SK-N-SH treated with all-trans-retinoic acid at 6 μM for 48 hours (cell line): ENCODE data around the gene KCTD13.
"Not testable (repeated sequence)": the region's sequence is repeated elsewhere in the genome, so short reads cannot be mapped to it uniquely, and the experiment has no call there.

Experiments
- ATAC-seq: fragments of 200-7000 bp; cut with Tn5 transposase; 3 replicates; pipeline ENCODE4 v1.9.1; 2020; ENCODE audit warnings: mild to moderate bottlenecking, moderate library complexity
- ARNTL ChIP-seq: fragments of 450-650 bp; formaldehyde crosslinking; IDR thresholded peaks from 2 replicates; pipeline ENCODE4 v1.5.0; 2020; ENCODE audit warnings: low read depth, mild to moderate bottlenecking, moderate library complexity, borderline replicate concordance
- BACH2 ChIP-seq: fragments of 250-450 bp; sonication (Bioruptor Pico); IDR thresholded peaks from 2 replicates; pipeline ENCODE4 v1.9.0; 2021; ENCODE audit warnings: mild to moderate bottlenecking, borderline replicate concordance
- CREB5 ChIP-seq: fragments of 250-450 bp; sonication (Bioruptor Pico); IDR thresholded peaks from 2 replicates; pipeline ENCODE4 v1.5.1; 2020; ENCODE audit warnings: low read depth, mild to moderate bottlenecking, moderate library complexity
- CSDC2 ChIP-seq: fragments of 250-450 bp; sonication (Bioruptor Pico); IDR thresholded peaks from 2 replicates; pipeline ENCODE4 v1.5.0; 2020; ENCODE audit warnings: mild to moderate bottlenecking, moderate library complexity
- ESRRG ChIP-seq: fragments of 250-450 bp; sonication (Bioruptor Pico); IDR thresholded peaks from 2 replicates; pipeline ENCODE4 v1.6.1; 2021; ENCODE audit warnings: mild to moderate bottlenecking
- GLIS3 ChIP-seq: fragments of 250-450 bp; sonication (Bioruptor Pico); IDR thresholded peaks from 2 replicates; pipeline ENCODE4 v1.5.0; 2020; ENCODE audit warnings: mild to moderate bottlenecking, moderate library complexity
- ISL1 ChIP-seq: fragments of 250-450 bp; sonication (Bioruptor Pico); IDR thresholded peaks from 2 replicates; pipeline ENCODE4 v2.1.2; 2022; ENCODE audit warnings: mild to moderate bottlenecking, moderate library complexity
- OSR1 ChIP-seq: fragments of 250-450 bp; sonication (Bioruptor Pico); IDR thresholded peaks from 2 replicates; pipeline ENCODE4 v1.8.0; 2022; ENCODE audit warnings: moderate library complexity, mild to moderate bottlenecking, inconsistent platforms
- PATZ1 ChIP-seq: fragments of 250-450 bp; sonication (Bioruptor Pico); IDR thresholded peaks from 2 replicates; pipeline ENCODE4 v1.8.0; 2020; ENCODE audit warnings: mild to moderate bottlenecking, moderate library complexity, borderline replicate concordance
- PPARA ChIP-seq: fragments of 250-450 bp; sonication (Bioruptor Pico); IDR thresholded peaks from 2 replicates; pipeline ENCODE4 v1.5.0; 2020; ENCODE audit warnings: mild to moderate bottlenecking, borderline replicate concordance
- RARB ChIP-seq: fragments of 250-450 bp; sonication (Bioruptor Pico); IDR thresholded peaks from 2 replicates; pipeline ENCODE4 v1.8.0; 2021; ENCODE audit warnings: mild to moderate bottlenecking, moderate library complexity
- SNAI2 ChIP-seq: fragments of 250-450 bp; sonication (Bioruptor Pico); IDR thresholded peaks from 2 replicates; pipeline ENCODE4 v1.5.0; 2020; ENCODE audit warnings: mild to moderate bottlenecking, moderate library complexity
- TCF4 ChIP-seq: fragments of 250-450 bp; sonication (Bioruptor Pico); IDR thresholded peaks from 2 replicates; pipeline ENCODE4 v1.8.0; 2021; ENCODE audit warnings: mild to moderate bottlenecking, moderate library complexity, borderline replicate concordance
- TOX ChIP-seq: fragments of 250-450 bp; sonication (Bioruptor Pico); IDR thresholded peaks from 2 replicates; pipeline ENCODE4 v1.8.0; 2021; ENCODE audit warnings: mild to moderate bottlenecking, moderate library complexity, borderline replicate concordance
- TSHZ2 ChIP-seq: fragments of 250-450 bp; sonication (Bioruptor Pico); IDR thresholded peaks from 2 replicates; pipeline ENCODE4 v1.5.0; 2020; ENCODE audit warnings: mild to moderate bottlenecking, moderate library complexity
- ZC3H10 ChIP-seq: fragments of 250-450 bp; sonication (Bioruptor Pico); IDR thresholded peaks from 2 replicates; pipeline ENCODE4 v1.5.1; 2021; ENCODE audit warnings: mild to moderate bottlenecking, moderate library complexity
- ZFP3 ChIP-seq: fragments of 250-450 bp; sonication (Bioruptor Pico); IDR thresholded peaks from 2 replicates; pipeline ENCODE4 v1.5.0; 2020; ENCODE audit warnings: mild to moderate bottlenecking, moderate library complexity
- ZFP30 ChIP-seq: fragments of 450-650 bp; formaldehyde crosslinking; IDR thresholded peaks from 2 replicates; pipeline ENCODE4 v1.5.0; 2022; ENCODE audit warnings: mild to moderate bottlenecking, moderate library complexity
- ZNF565 ChIP-seq: fragments of 450-650 bp; formaldehyde crosslinking; conservative IDR thresholded peaks from 2 replicates; pipeline ENCODE4 v1.5.0; 2020; ENCODE audit warnings: low read depth, mild to moderate bottlenecking, moderate library complexity
- ZNF70 ChIP-seq: fragments of 450-650 bp; formaldehyde crosslinking; IDR thresholded peaks from 2 replicates; pipeline ENCODE4 v1.5.0; 2020; ENCODE audit warnings: mild to moderate bottlenecking, moderate library complexity
- ZNF8 ChIP-seq: fragments of 450-650 bp; formaldehyde crosslinking; IDR thresholded peaks from 2 replicates; pipeline ENCODE4 v1.5.0; 2020; ENCODE audit warnings: mild to moderate bottlenecking, moderate library complexity
- TF ChIP-seq, protein P1 (sequence below): fragments of 250-450 bp; sonication (Bioruptor Pico); IDR thresholded peaks from 2 replicates; pipeline ENCODE4 v1.8.0; 2021; ENCODE audit warnings: low read depth, mild to moderate bottlenecking, moderate library complexity, borderline replicate concordance

KCTD13 gene

GRCh38 chr16:29959821-29960220, 33.8 kb upstream of the KCTD13 start:
- peak; percentile 64; the same call in 1 of the 2 replicates for TF ChIP-seq ZFP3 (CRISPR knock-in tag)
- not testable (repeated sequence) for ATAC-seq

- TF ChIP-seq PPARA (CRISPR knock-in tag) (no peak), TOX (CRISPR knock-in tag) (no peak), ZNF70 (CRISPR knock-in tag) (no peak), ZNF8 (no peak), ZFP30 (CRISPR knock-in tag) (no peak), PATZ1 (no peak), ZC3H10 (CRISPR knock-in tag) (no peak), OSR1 (no peak), CSDC2 (CRISPR knock-in tag) (no peak), GLIS3 (CRISPR knock-in tag) (no peak)
- TF ChIP-seq, protein P1, sequence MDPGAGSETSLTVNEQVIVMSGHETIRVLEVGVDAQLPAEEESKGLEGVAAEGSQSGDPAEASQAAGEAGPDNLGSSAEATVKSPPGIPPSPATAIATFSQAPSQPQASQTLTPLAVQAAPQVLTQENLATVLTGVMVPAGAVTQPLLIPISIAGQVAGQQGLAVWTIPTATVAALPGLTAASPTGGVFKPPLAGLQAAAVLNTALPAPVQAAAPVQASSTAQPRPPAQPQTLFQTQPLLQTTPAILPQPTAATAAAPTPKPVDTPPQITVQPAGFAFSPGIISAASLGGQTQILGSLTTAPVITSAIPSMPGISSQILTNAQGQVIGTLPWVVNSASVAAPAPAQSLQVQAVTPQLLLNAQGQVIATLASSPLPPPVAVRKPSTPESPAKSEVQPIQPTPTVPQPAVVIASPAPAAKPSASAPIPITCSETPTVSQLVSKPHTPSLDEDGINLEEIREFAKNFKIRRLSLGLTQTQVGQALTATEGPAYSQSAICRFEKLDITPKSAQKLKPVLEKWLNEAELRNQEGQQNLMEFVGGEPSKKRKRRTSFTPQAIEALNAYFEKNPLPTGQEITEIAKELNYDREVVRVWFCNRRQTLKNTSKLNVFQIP = no peak
- ATAC-seq = no peak
Observed at GRCh38 chr16:29959293-29959692, 33.3 kb upstream of the KCTD13 start.

- TF ChIP-seq ZFP3 (CRISPR knock-in tag) = no peak
- TF ChIP-seq PPARA (CRISPR knock-in tag) = no peak
- no peak for TF ChIP-seq TCF4 (CRISPR knock-in tag)
Observed at GRCh38 chr16:29958756-29959155, 32.7 kb upstream of the KCTD13 start.

GRCh38 chr16:29951625-29952365, 25.8 kb upstream of the KCTD13 start:
- no peak for TF ChIP-seq TOX (CRISPR knock-in tag)
- no peak for TF ChIP-seq SNAI2 (CRISPR knock-in tag)
- no peak for TF ChIP-seq PPARA (CRISPR knock-in tag)
- TF ChIP-seq ISL1 (CRISPR knock-in tag) = no peak
- TF ChIP-seq, protein P1 = no peak
- TF ChIP-seq GLIS3 (CRISPR knock-in tag) = no peak
- no peak for TF ChIP-seq CSDC2 (CRISPR knock-in tag)
- no peak for TF ChIP-seq OSR1
- TF ChIP-seq ZFP30 (CRISPR knock-in tag) = no peak
- TF ChIP-seq ZNF70 (CRISPR knock-in tag) = no peak
- no peak for TF ChIP-seq ZFP3 (CRISPR knock-in tag)
- no peak for TF ChIP-seq ZNF565 (CRISPR knock-in tag)

More at GRCh38 chr16:29958756-29959155, 32.7 kb upstream of the KCTD13 start:
- no peak for ATAC-seq

DNA sequence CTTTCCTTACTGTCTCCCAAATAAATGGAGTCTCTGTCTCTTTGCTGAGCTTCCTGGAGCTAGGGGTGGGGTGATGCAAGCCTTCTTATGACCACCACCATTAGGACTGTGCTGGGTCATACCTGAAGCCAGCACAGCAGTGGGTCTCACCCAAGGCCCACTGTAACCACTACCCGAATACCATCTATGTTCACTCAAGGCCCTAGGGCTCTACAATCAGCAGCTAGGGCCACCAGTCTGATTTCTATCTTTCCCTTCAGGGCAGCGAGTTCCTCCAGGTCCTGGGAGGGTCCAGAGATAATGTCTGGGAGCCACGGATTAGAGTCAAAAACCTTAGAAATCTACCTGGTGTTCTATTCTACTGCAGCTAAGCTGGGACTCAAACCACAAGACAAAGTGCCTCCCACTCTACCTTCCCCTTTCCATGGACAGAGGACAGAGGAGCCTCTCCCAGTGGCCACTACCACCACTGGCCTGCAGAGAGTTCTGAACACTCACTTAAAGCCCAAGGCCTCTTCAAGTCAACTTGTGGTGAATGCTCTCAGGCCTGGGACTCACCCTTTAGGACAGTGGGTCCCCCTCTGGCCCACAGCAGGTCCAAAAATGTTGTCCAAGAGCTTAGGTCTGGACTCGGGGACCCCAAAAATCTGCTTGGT, 24.9 kb upstream of the KCTD13 start:
- ATAC-seq = no peak
- no peak for TF ChIP-seq TCF4 (CRISPR knock-in tag)
- TF ChIP-seq CREB5 (CRISPR knock-in tag) = no peak
- TF ChIP-seq ZFP3 (CRISPR knock-in tag) = no peak
- TF ChIP-seq ZNF70 (CRISPR knock-in tag) = no peak
- no peak for TF ChIP-seq ARNTL (CRISPR knock-in tag)
- no peak for TF ChIP-seq ESRRG (CRISPR knock-in tag)
- TF ChIP-seq TSHZ2 = no peak
- TF ChIP-seq ZFP30 (CRISPR knock-in tag) = no peak
- TF ChIP-seq GLIS3 (CRISPR knock-in tag) = no peak
- no peak for TF ChIP-seq RARB (CRISPR knock-in tag)
- TF ChIP-seq BACH2 (CRISPR knock-in tag) = no peak
- no peak for TF ChIP-seq SNAI2 (CRISPR knock-in tag)
- no peak for TF ChIP-seq ZNF565 (CRISPR knock-in tag)
- TF ChIP-seq OSR1 = no peak
- TF ChIP-seq CSDC2 (CRISPR knock-in tag) = no peak

More at GRCh38 chr16:29951625-29952365, 25.8 kb upstream of the KCTD13 start:
- no peak for ATAC-seq
